H54 (cell line): ENCODE measurements around the gene MPP2.
"Not testable (repeated sequence)": the region's sequence is repeated elsewhere in the genome, so short reads cannot be mapped to it uniquely, and the experiment has no call there.

Experiments
- DNase-seq: peaks from one replicate; pipeline ENCODE4 v3.0.0; 2011; ENCODE audit warnings: low spot score, mixed read lengths; ENCODE audit not compliant: insufficient read length
- FAIRE-seq: peaks from 3 replicates; lab custom pipeline; 2011; peaks lifted over from hg19 to GRCh38; lab: Jason Lieb, UNC
- POLR2A ChIP-seq: IDR thresholded peaks from 2 replicates; pipeline ENCODE4 v1.6.1; 2011; ENCODE audit warnings: low read depth, mild to moderate bottlenecking, low read length

The MPP2 gene

GRCh38 chr17:43848601-43849000 is 58.7 kb downstream of the MPP2 start:
- no peak for TF ChIP-seq POLR2A
- FAIRE-seq (no peak), DNase-seq (no peak)

- no peak for FAIRE-seq
- no peak for DNase-seq
- no peak for TF ChIP-seq POLR2A
Measured at GRCh38 chr17:43846963-43847371, 60.4 kb downstream of the MPP2 start, which contains the start of gene CD300LG. Gene CD300LG, plus strand, starts transcription at chr17:43847176. Its CDS starts 41 bp downstream, at chr17:43847217.

- no peak for TF ChIP-seq POLR2A
- FAIRE-seq (no peak), DNase-seq (peak; percentile 87)
Measured at GRCh38 chr17:43846221-43846712, 61.1 kb downstream of the MPP2 start.

- FAIRE-seq = no peak
- DNase-seq = no peak
- TF ChIP-seq POLR2A = no peak
Measured at GRCh38 chr17:43845766-43846165, 61.6 kb downstream of the MPP2 start.

- TF ChIP-seq POLR2A = no peak
- FAIRE-seq = no peak
- DNase-seq = no peak
Measured at GRCh38 chr17:43844241-43844640, 63.1 kb downstream of the MPP2 start.

- no peak for FAIRE-seq
- DNase-seq = no peak
- TF ChIP-seq POLR2A = no peak
Measured at GRCh38 chr17:43842975-43843325, 64.4 kb downstream of the MPP2 start.

GRCh38 chr17:43842091-43842974 is 65.0 kb downstream of the MPP2 start:
- not testable (repeated sequence) for FAIRE-seq, DNase-seq

- no peak for TF ChIP-seq POLR2A
- no peak for FAIRE-seq
- no peak for DNase-seq
Measured at GRCh38 chr17:43841282-43841681, 66.1 kb downstream of the MPP2 start.

- no peak for TF ChIP-seq POLR2A
- no peak for DNase-seq
Measured at GRCh38 chr17:43840814-43841213, 66.5 kb downstream of the MPP2 start.

GRCh38 chr17:43839670-43840108 is 67.6 kb downstream of the MPP2 start:
- DNase-seq (no peak), FAIRE-seq (no peak)
- no peak for TF ChIP-seq POLR2A

More at GRCh38 chr17:43840814-43841213, 66.5 kb downstream of the MPP2 start:
- FAIRE-seq = no peak

- no peak for TF ChIP-seq POLR2A
- no peak for FAIRE-seq
- DNase-seq = no peak
Measured at GRCh38 chr17:43834106-43834505, 73.2 kb downstream of the MPP2 start.

GRCh38 chr17:43832976-43833829 is 74.1 kb downstream of the MPP2 start, which contains the start of gene MPP3:
Gene MPP3, minus strand, starts transcription at chr17:43833146. Its CDS starts 1,240 bp downstream, at chr17:43831906.
- FAIRE-seq (no peak), DNase-seq (peak; percentile 92)
- peak; percentile 78 for TF ChIP-seq POLR2A

- no peak for TF ChIP-seq POLR2A
- FAIRE-seq = no peak
- peak; percentile 80 for DNase-seq
Measured at GRCh38 chr17:43832168-43832975, 75.0 kb downstream of the MPP2 start.
